NCI-H1105 (cell line): Measurements from ENCODE around the gene ANTXR2.
"Not testable (repeated sequence)": the region's sequence is repeated elsewhere in the genome, so short reads cannot be mapped to it uniquely, and the experiment has no call there.

Source experiments
- DNase-seq: peaks from one replicate; lab custom pipeline; 2025; lab: John Stamatoyannopoulos, UW

Gene ANTXR2

DNA sequence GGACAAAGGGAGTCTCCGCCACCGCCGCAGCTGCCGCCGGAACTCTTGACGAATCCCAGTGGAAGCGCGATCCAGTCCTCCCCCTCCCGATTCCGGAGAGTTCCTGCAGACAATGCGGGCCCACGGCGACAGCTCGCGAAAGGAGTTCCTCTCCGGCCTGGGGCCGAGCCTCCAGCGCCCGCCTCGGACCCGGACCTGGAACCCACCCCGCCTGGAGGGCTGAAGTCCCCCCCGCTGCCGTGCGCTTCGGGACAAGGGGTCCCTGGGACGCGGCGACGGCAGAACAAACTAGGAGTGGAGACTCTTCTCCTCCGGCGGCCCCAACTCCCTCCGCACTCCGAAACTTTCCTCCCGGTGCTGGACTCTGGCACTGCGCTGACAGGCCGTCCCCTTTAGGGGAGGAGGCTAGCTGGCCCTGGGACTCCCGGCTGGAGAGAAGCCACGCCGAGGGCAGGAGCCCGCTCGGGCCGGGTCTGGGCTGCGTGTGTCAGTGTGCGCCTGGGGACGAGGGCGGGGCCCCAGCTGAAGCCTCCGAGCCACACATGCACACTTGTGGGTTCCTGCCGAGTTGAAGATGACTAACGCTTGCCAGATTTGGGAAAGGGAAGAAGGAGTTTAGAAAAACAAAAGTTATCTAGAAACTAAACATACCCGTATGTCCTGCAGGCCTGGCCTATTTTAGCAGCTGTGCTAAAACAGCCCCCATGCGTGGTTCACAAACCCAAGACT, at the start of gene ANTXR2:
ANTXR2 (minus strand) TSS at position 486 of the 729 bp plus-strand sequence. CDS start 669 bp downstream, outside the sequence.
- peak; percentile 32 for DNase-seq

DNA sequence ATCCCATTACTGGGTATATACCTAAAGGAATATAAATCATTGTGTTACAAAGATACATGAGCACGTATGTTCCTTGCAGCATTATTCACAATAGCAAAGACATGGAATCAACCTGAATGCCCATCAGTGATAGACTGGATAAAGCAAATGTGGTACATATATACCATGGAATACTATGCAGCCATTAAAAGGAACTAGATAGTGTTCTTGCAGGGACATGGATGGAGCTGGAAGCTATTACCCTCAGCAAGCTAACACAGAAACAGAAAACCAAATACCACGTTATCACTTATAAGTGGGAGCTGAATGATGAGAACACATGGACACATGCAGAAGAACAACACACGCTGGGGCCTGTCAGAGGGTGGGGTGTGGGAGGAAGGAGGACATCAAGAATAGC, 48.8 kb upstream of the ANTXR2 start:
- DNase-seq, result not testable (repeated sequence)

DNA sequence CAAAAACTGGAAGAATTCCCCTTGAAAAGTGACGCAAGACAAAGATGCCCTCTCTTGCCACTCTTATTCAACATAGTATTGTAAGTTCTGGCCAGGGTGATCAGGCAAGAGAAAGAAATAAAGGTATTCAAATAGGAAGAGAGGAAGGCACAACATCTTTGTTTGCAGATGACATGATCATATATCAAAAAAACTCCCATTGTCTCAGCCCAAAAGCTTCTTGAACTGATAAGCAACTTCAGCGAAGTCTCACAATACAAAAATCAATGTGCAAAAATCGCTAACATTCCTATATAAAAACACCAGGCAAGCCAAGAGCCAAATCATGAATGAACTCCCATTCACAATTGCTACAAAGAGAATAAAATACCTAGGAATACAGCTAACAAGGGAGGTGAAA, 46.6 kb upstream of the ANTXR2 start:
- DNase-seq, result not testable (repeated sequence)

- no peak for DNase-seq
Measured at GRCh38 chr4:80116516-80116915, 43.5 kb upstream of the ANTXR2 start.

GRCh38 chr4:80115368-80116181, 42.5 kb upstream of the ANTXR2 start:
- no peak for DNase-seq

DNA sequence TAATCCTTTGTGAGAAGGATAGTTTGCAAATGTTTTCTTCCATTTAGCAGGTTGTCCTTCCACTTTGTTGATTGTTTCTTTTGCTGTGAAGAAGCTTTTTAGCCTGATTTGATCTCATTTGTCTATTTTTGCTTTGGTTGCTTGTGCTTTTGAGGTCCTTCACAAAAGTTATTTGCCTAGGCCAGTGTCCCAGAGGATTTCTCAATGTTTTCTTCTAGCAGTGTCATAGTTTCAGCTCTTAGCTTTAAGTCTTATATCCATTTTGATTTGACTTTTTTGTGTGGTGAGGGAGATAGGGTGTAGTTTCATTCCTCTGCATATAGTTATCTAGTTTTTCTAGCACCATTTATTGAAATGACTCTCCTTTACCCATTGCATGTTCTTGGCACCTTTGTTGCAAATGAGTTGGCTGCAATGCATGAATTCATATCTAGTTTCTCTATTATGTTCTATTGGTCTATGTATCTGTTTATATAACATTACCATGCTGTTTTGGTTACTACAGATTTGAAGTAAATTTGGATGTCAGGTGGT, 41.8 kb upstream of the ANTXR2 start:
- DNase-seq, result no peak

GRCh38 chr4:80113615-80114014, 40.6 kb upstream of the ANTXR2 start:
- DNase-seq, result no peak

GRCh38 chr4:80112236-80112635, 39.2 kb upstream of the ANTXR2 start:
- DNase-seq, result no peak

DNA sequence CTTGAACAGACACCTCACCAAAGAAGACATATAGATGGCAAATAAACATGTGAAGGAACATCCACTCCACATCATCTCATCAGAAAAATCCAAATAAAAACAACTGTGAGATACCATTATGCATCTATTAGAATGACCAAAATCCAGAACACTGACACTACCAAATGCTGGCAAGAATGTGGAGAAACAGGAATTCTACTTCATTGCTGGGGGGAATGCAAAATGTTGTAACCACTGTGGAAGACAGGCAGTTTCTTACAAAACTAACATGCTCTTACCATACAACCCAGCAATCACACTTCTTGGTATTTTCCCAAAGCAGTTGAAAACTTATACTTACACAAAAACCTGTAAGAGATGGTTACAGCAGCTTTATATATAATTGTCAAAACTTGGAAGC, 38.2 kb upstream of the ANTXR2 start:
- no peak for DNase-seq

- DNase-seq, result no peak
Measured at GRCh38 chr4:80107374-80107773, 34.3 kb upstream of the ANTXR2 start.

DNA sequence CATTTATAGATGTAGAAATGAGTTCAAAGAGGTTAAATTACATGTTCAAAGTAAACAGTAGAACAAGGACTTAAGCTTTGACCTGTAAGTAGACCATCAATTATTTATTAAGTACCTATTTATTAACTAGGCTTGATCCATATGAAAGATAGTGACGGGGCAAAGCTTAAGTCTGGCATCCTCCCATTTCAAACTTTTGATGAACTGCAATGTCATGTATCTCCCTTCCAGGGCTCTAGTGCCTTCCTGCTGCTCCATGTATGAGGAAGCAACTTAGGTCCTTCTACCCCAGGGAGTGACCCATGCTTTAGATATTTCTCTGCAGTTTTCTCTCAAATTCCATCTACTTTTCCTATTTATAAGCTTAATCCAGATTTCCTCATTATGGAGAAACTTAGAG, 31.9 kb upstream of the ANTXR2 start:
- no peak for DNase-seq

DNA sequence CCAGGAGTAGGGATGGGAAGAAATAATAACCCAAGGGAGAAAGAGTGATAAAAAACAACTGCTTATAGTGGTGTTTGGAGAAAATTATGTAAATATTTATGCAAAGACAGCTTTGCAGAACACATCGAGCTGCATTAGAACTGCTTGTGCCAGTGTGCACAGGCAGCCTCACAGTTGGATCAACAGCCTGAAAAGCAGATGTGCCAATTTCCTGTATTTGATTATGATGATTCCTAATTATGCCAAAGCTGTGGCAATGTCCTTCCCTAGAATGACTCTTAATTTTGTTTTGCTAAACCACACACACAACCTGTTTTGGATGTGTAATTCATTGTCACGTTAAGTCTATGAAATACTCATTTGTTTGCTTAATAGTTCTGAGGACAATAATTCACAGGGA, 30.6 kb upstream of the ANTXR2 start:
- no peak for DNase-seq

DNA sequence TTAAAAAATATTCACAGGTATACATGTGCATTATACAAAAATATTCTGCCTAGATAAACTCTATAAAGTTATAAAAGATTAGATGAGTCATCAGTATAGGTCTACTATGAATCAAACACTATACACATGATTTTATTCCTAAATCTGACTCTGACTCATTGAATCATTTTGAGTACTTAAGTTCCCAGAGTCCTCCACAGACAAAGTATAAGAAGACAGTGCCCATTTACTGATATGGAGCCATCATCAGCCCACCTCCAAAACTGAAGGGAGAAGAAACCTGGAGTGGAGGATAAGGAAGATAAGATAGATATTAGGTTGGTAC, 28.7 kb upstream of the ANTXR2 start:
- DNase-seq, result no peak

GRCh38 chr4:80101071-80101791, 28.2 kb upstream of the ANTXR2 start:
- DNase-seq, result no peak

DNA sequence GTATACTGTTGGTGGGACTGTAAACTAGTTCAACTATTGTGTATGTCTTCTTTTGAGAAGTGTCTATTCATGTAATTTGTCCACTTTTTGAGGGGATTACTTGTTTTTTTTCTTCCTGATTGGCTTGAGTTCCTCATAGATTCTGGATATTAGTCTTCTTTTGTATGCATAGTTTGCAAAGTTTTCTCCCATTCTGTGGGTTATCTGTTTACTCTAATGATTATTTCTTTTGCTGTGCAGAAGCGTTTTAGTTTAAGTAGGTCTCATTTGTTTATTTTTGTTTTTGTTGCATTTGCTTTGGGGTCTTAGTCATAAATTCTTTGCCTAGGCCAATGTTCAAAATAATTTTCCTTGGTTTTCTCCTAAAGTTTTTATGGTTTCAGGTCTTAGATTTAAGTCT, 26.6 kb upstream of the ANTXR2 start:
- no peak for DNase-seq

GRCh38 chr4:80098635-80099034, 25.6 kb upstream of the ANTXR2 start:
- DNase-seq, result no peak

DNA sequence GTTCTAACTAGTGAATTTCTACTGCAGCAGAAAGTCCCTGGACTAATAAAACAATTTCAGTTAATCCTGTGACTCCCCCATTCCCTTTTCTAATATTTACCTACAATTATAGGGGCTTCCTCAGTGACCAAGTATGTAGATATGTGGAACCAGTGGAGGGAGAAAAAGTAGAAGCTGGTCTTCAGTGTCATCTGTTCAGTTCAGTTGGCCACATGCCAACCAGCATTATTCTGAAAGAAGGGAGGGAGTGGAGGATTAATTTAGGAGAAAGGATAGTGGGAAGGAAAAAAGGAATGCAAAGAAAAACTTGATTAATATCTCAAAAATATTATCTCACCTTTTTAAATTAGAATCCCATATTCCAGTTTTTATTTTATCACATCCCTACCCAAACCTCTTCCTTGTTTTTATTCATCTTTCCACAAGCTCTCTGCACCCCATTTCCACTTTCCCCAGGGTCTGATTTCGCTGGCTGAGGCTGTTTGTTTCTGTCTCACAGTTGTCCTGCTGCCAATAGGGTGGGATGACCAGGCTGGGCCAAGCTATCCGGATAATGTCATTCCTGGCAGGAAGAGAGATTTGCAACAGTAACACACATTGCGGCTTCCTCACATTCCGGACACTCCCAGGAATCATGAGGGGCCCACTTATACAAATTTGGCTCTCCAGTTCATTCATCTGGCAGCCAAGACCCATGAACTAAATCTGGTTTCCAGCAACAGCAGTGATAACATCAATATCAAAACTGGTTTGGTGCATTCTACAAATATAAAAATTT, 24.6 kb upstream of the ANTXR2 start:
- DNase-seq, result no peak

GRCh38 chr4:80096175-80096850, 23.3 kb upstream of the ANTXR2 start:
- DNase-seq, result no peak

DNA sequence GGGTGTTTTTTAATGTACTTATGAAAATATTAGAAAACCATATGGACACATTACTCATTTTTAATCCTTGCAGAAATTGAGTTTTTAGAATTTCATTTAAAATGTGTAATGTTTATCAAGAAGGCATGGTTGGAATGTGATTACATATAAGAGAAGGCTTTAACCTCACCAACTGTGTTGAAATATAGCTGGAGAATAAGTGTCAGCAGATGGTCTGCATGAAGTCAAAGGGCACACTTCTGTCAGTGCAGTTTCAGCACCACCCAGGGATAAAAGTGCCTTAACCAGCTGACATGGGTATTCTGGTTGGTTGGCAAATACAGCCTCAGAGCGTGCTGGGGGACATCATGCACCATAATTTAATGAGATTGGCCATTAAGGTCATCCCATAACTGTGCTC, 21.2 kb upstream of the ANTXR2 start:
- DNase-seq, result no peak

DNA sequence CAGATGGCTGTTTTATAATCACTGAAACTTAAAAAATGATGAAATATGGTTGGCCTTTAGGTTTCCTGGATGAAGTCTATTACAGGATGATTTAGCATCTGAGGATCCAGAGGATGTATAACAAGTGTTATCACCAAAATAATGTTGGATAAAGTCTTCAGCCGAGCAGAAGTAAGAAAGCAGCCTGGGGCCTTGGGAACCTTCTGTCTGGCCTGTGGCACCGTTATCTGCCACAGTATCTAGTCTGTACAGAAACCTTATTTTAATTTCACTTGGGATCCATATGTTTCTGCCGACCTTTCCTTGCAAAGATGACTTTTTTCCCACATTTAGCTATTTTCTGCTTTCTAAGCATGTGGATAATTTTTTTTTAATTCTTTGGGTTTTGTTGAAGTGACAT, 20.5 kb upstream of the ANTXR2 start:
- no peak for DNase-seq

GRCh38 chr4:80092847-80093246, 19.8 kb upstream of the ANTXR2 start:
- DNase-seq, result no peak
